Mesenchymal stem cell (in vitro differentiated cells and primary cell): Measurements from ENCODE around the gene HRH1.

ENCODE experiments used
- DNase-seq: peaks from one replicate; pipeline ENCODE4 v3.0.0-alpha.2; 2013
- H2AFZ ChIP-seq: one replicate; pipeline ENCODE4 v1.6.1; 2013; ENCODE audit warnings: low read depth, mild to moderate bottlenecking, control low read depth, inconsistent platforms, low read length, moderate library complexity
- H2AK5ac ChIP-seq: 2 replicates; pipeline ENCODE4 v1.6.1; 2013; ENCODE audit warnings: low read length, moderate library complexity, mild to moderate bottlenecking, inconsistent platforms; ENCODE audit not compliant: severe bottlenecking
- H2BK120ac ChIP-seq: one replicate; pipeline ENCODE4 v1.6.1; 2013; ENCODE audit warnings: low read depth, mild to moderate bottlenecking, inconsistent platforms, low read length, moderate library complexity
- H2BK12ac ChIP-seq, 2 experiments: one replicate each; pipeline ENCODE4 v1.6.1; 2013; ENCODE audit warnings: inconsistent platforms in 2 of 2, low read length in 2 of 2, mild to moderate bottlenecking in 2 of 2, moderate library complexity in 2 of 2, control low read depth in 1 of 2
- H2BK15ac ChIP-seq: one replicate; pipeline ENCODE4 v1.6.1; 2013; ENCODE audit warnings: mild to moderate bottlenecking, low read depth, inconsistent platforms; ENCODE audit not compliant: poor library complexity, severe bottlenecking
- H2BK5ac ChIP-seq: 2 replicates; pipeline ENCODE4 v1.6.1; 2013; ENCODE audit warnings: low read depth, mild to moderate bottlenecking, low read length, control low read depth, inconsistent platforms; ENCODE audit not compliant: poor library complexity, severe bottlenecking
- H3K14ac ChIP-seq, 2 experiments: one replicate each; pipeline ENCODE4 v1.6.1; 2013; ENCODE audit warnings: inconsistent platforms in 2 of 2, low read length in 2 of 2, control low read depth in 1 of 2, mild to moderate bottlenecking in 1 of 2, moderate library complexity in 1 of 2
- H3K18ac ChIP-seq, 2 experiments: one replicate each; pipeline ENCODE4 v1.6.1; 2013; ENCODE audit warnings: inconsistent platforms in 2 of 2, low read length in 2 of 2, control low read depth in 1 of 2, low read depth in 1 of 2, mild to moderate bottlenecking in 1 of 2
- H3K23ac ChIP-seq, 2 experiments: one replicate each; pipeline ENCODE4 v1.6.1; 2013; ENCODE audit warnings: inconsistent platforms in 2 of 2, low read length in 2 of 2, mild to moderate bottlenecking in 2 of 2, moderate library complexity in 2 of 2, control low read depth in 1 of 2
- H3K27ac ChIP-seq: 2 replicates; pipeline ENCODE4 v1.5.1; 2013; ENCODE audit warnings: mild to moderate bottlenecking, moderate library complexity, low read length, control low read depth, inconsistent platforms; ENCODE audit not compliant: poor library complexity, severe bottlenecking
- H3K27me3 ChIP-seq, 2 experiments: 2 replicates each; pipeline versions ENCODE4 v1.6.1 to v1.7.0; 2013; ENCODE audit warnings: low read length in 2 of 2, mild to moderate bottlenecking in 2 of 2, moderate library complexity in 2 of 2, control low read depth in 1 of 2, inconsistent platforms in 1 of 2; ENCODE audit not compliant: control insufficient read depth in 1 of 2, insufficient read depth in 1 of 2
- H3K36me3 ChIP-seq, 2 experiments: 2 replicates each; pipeline versions ENCODE4 v1.6.1 to v1.7.0; 2013; ENCODE audit warnings: low read length in 2 of 2, control low read depth in 1 of 2, inconsistent platforms in 1 of 2, low read depth in 1 of 2, mild to moderate bottlenecking in 1 of 2; ENCODE audit not compliant: insufficient read depth in 2 of 2, control insufficient read depth in 1 of 2
- H3K4ac ChIP-seq, 2 experiments: one replicate each; pipeline ENCODE4 v1.6.1; 2013; ENCODE audit warnings: inconsistent platforms in 2 of 2, low read length in 2 of 2, mild to moderate bottlenecking in 2 of 2, moderate library complexity in 2 of 2, control low read depth in 1 of 2, low read depth in 1 of 2
- H3K4me1 ChIP-seq: 2 replicates; pipeline ENCODE4 v1.6.1; 2013; ENCODE audit warnings: low read depth, low read length, control low read depth; ENCODE audit not compliant: control insufficient read depth, insufficient read depth
- H3K4me2 ChIP-seq: 2 replicates; pipeline ENCODE4 v1.6.1; 2013; ENCODE audit warnings: low read length, mild to moderate bottlenecking, inconsistent platforms; ENCODE audit not compliant: poor library complexity, severe bottlenecking
- H3K4me3 ChIP-seq, 2 experiments: 2 replicates each; pipeline versions ENCODE4 v1.5.1 to v1.7.0; 2013; ENCODE audit warnings: low read length in 2 of 2, mild to moderate bottlenecking in 2 of 2, control low read depth in 1 of 2, low read depth in 1 of 2; ENCODE audit not compliant: insufficient read depth in 1 of 2
- H3K79me1 ChIP-seq: replicated peaks from 2 replicates; pipeline ENCODE4 v1.6.1; 2013; ENCODE audit warnings: mild to moderate bottlenecking, control low read depth, low read length, inconsistent platforms; ENCODE audit not compliant: poor library complexity, severe bottlenecking
- H3K9ac ChIP-seq: 2 replicates; pipeline ENCODE4 v1.7.0; 2013; ENCODE audit warnings: mild to moderate bottlenecking, low read length, moderate library complexity
- H3K9me3 ChIP-seq: 2 replicates; pipeline ENCODE4 v1.7.0; 2013; ENCODE audit warnings: mild to moderate bottlenecking, low read length; ENCODE audit not compliant: control insufficient read depth
- H4K8ac ChIP-seq: one replicate; pipeline ENCODE4 v1.6.1; 2013; ENCODE audit warnings: inconsistent platforms, mild to moderate bottlenecking, low read length, moderate library complexity
- H4K91ac ChIP-seq: one replicate; pipeline ENCODE4 v1.6.1; 2013; ENCODE audit warnings: mild to moderate bottlenecking, low read length, inconsistent platforms
- WGBS: methylation state at CpG from one replicate; pipeline ENCODE4 v1.1.7; 2013; ENCODE audit warnings: mixed read lengths; 5-methylcytosine and 5-hydroxymethylcytosine counted together

HRH1 gene

DNA sequence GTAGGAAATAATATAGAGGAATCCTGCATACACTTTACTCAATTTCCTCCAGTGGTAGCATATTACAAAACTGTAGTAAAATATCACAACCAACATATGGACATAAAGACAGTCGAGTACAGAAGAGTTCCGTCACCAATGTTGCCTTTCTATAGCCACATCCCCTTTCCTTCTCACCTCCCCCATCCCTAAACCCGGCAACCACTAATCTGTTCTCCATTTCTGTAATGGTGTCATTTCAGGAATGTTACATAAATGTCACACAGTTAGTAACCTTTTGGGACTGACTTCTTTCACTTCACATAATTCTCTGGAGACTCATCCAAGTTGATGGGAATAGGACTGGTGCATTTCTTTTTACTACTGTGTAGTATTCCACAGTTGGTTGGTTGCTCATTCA, 76.5 kb downstream of the HRH1 start:
- no peak overlapping the region for H2BK5ac ChIP-seq
- no peak overlapping the region for H3K18ac ChIP-seq
- DNase-seq, result no peak
- H3K27me3 ChIP-seq, result no peaks in the 10 kb centered on the region
- peaks cover 6% of the 10 kb centered on the region for H3K4me1 ChIP-seq
- WGBS, result 60% methylated on average over 2 of the region's 3 CpGs
- peaks cover 12 to 30% of the 10 kb centered on the region in 2 experiments for H3K36me3 ChIP-seq
- H3K4ac ChIP-seq, result no peak overlapping the region
- no peak overlapping the region for H3K23ac ChIP-seq
- H2BK15ac ChIP-seq, result no peak overlapping the region
- H3K4me3 ChIP-seq, result no peak overlapping the region
- H3K9ac ChIP-seq, result no peak overlapping the region
- no peak overlapping the region for H4K8ac ChIP-seq
- no peak overlapping the region for H3K14ac ChIP-seq
- H2BK120ac ChIP-seq, result no peak overlapping the region
- H4K91ac ChIP-seq, result no peak overlapping the region
- H2BK12ac ChIP-seq, result no peak overlapping the region
- no peak overlapping the region for H2AK5ac ChIP-seq
- H3K4me2 ChIP-seq, result no peak overlapping the region
- H3K9me3 ChIP-seq, result no peaks in the 10 kb centered on the region
- H3K79me1 ChIP-seq, result peaks cover 16% of the 10 kb centered on the region
- H2AFZ ChIP-seq, result no peak overlapping the region
- no peak overlapping the region for H3K27ac ChIP-seq

DNA sequence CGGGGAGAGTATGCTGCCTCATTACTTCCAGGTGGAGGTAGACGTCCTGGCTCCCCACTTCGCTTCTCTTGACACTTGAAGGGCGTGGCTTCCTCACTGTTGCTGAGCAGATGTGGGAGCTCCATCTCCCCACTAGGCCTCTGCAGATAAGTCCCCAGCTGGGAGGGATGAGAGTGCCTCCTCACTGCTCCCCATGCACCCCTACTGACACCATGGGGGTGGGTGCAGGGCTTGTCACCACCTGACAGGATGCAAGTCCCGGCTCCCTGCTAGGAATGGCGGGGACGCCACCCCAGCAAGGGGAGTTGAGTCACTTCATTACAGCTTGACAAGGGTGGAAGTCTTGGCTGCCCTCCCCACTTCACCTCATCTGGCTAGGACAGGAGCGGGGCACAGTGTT, 81.1 kb downstream of the HRH1 start:
- Histone ChIP-seq H2BK5ac (no peak overlapping the region), H3K79me1 (peaks cover 16% of the 10 kb centered on the region), H2BK15ac (no peak overlapping the region), H2AK5ac (no peak overlapping the region), H4K91ac (no peak overlapping the region), H2BK12ac (peak overlapping the region in 1 of 2 experiments; percentile 49), H4K8ac (no peak overlapping the region), H3K9ac (no peak overlapping the region), H3K9me3 (peaks cover 8% of the 10 kb centered on the region), H3K23ac (peak overlapping the region in 1 of 2 experiments; percentile 61), H3K27ac (no peak overlapping the region), H3K14ac (no peak overlapping the region), H2BK120ac (no peak overlapping the region), H3K18ac (no peak overlapping the region), H2AFZ (no peak overlapping the region), H3K4me2 (no peak overlapping the region), H3K36me3 (peaks cover 5 to 26% of the 10 kb centered on the region in 2 experiments), H3K4me1 (peaks cover 4% of the 10 kb centered on the region), H3K4ac (no peak overlapping the region), H3K27me3 (no peaks in the 10 kb centered on the region), H3K4me3 (no peak overlapping the region)
- no peak for DNase-seq
- 87% methylated on average over 8 of the region's 8 CpGs for WGBS

DNA sequence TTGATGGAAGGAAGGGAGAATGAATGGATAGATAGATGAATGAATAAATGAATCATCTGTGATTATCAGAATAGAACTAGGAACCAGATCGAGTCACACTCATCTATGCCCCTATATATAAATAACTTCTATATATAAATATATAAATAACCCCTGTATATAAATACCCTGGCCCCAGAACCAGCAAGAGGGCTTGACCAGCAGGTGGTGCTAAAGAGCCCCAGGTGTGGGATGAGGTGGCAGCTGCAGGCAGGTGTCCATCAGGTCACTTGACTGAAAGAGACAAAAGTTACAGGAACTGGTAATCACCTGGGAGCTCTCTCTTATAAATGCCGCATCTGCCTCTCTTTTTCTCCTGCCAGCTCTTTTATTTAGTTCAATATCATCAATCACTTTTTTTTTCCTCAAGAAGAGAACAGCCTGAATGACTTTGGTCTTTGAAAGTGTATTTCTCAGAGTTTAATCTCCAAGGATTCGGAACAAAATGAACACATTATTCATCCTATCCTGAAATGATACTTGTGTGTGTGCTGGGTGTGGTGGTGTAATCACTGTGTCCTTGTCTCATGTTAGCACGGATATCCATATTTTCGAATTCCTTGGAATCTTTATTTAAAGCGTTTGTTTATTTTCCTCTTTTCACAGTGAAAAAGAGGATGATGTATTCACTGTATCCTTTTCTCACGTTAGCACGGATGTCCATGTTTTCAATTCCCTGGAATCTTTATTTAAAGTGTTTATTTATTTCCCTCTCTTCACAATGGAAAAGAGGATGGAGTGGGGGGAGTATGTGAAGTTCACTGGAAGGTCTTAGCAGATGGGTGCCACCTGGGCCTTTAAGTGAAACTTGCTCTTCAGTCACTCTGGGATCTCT, 82.5 kb downstream of the HRH1 start:
- no peak overlapping the region for H3K4me3 ChIP-seq
- H3K9me3 ChIP-seq, result peaks cover 8% of the 10 kb centered on the region
- peaks cover 7 to 26% of the 10 kb centered on the region in 2 experiments for H3K36me3 ChIP-seq
- H3K79me1 ChIP-seq, result peaks cover 18% of the 10 kb centered on the region
- H3K18ac ChIP-seq, result no peak overlapping the region
- no peak overlapping the region for H3K27ac ChIP-seq
- no peak overlapping the region for H2BK15ac ChIP-seq
- no peak overlapping the region for H3K4ac ChIP-seq
- no peak overlapping the region for H4K91ac ChIP-seq
- no peak overlapping the region for H2BK5ac ChIP-seq
- H2BK12ac ChIP-seq, result no peak overlapping the region
- peaks cover 4% of the 10 kb centered on the region for H3K4me1 ChIP-seq
- DNase-seq, result peak; percentile 50
- no peak overlapping the region for H3K14ac ChIP-seq
- H2AK5ac ChIP-seq, result no peak overlapping the region
- 70% methylated on average over 2 of the region's 8 CpGs for WGBS
- no peak overlapping the region for H3K4me2 ChIP-seq
- no peak overlapping the region for H4K8ac ChIP-seq
- peak overlapping the region; percentile 73 for H3K9ac ChIP-seq
- H3K23ac ChIP-seq, result no peak overlapping the region
- no peaks in the 10 kb centered on the region for H3K27me3 ChIP-seq
- peak overlapping the region; percentile 27 for H2BK120ac ChIP-seq
- no peak overlapping the region for H2AFZ ChIP-seq

DNA sequence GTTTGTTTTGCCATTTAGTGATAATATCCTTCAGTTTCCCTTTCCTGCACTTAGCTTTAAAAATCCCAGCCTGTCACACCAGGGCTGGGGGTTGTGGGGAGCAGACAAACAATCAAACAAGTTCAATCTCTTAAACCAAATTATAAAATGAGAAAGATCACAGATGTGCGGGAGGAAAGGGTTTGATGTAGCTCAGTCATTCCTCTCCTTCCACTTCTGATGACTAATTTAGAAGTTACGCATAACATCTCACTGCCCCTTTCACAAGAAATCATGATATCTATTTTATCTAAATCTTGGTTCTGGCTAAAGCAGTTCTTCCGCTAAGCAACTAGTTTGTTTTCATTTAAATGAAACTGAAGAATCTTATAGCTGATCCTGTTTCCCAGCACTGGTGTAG, 83.8 kb downstream of the HRH1 start:
- 14% methylated on average over 1 of the region's 3 CpGs for WGBS
- DNase-seq, result peak; percentile 87
- peaks cover 10 to 17% of the 10 kb centered on the region in 2 experiments for H3K36me3 ChIP-seq
- no peak overlapping the region for H2BK15ac ChIP-seq
- H2BK5ac ChIP-seq, result no peak overlapping the region
- H3K79me1 ChIP-seq, result peaks cover 23% of the 10 kb centered on the region
- H2AFZ ChIP-seq, result no peak overlapping the region
- H4K8ac ChIP-seq, result peak overlapping the region; percentile 69
- peaks cover 8% of the 10 kb centered on the region for H3K9me3 ChIP-seq
- no peak overlapping the region for H3K14ac ChIP-seq
- H3K4ac ChIP-seq, result peak overlapping the region in 1 of 2 experiments; percentile 37
- no peak overlapping the region for H2BK120ac ChIP-seq
- no peak overlapping the region for H2BK12ac ChIP-seq
- H3K4me1 ChIP-seq, result peaks cover 4% of the 10 kb centered on the region
- peak overlapping the region; percentile 42 for H3K4me2 ChIP-seq
- H3K4me3 ChIP-seq, result no peak overlapping the region
- peak overlapping the region; percentile 86 for H2AK5ac ChIP-seq
- H4K91ac ChIP-seq, result no peak overlapping the region
- H3K18ac ChIP-seq, result peak overlapping the region in 1 of 2 experiments; percentile 50
- H3K23ac ChIP-seq, result no peak overlapping the region
- peak overlapping the region; percentile 91 for H3K27ac ChIP-seq
- H3K27me3 ChIP-seq, result no peaks in the 10 kb centered on the region
- peak overlapping the region; percentile 63 for H3K9ac ChIP-seq
